Cerebellar nuclear complex (tissue), 1 donor: ENCODE measurements around the gene NEU4.
"Not testable (repeated sequence)": the region's sequence is repeated elsewhere in the genome, so short reads cannot be mapped to it uniquely, and the experiment has no call there.

Experiments used
- DNase-seq, 2 experiments: peaks; one replicate each; lab custom pipeline; 2025; lab: John Stamatoyannopoulos, UW

The NEU4 gene

GRCh38 chr2:241808721-241809382, at the start of gene NEU4:
Gene NEU4 (plus strand): TSS chr2:241809193. CDS start chr2:241814485, 5,292 bp downstream.
- DNase-seq, result no peak

GRCh38 chr2:241759893-241760292, 49.1 kb upstream of the NEU4 start:
- not testable (repeated sequence) for DNase-seq

- DNase-seq, result no peak
These were observed 48.7 kb upstream of the NEU4 start for GRCh38 chr2:241760301-241760771.

- DNase-seq, result no peak
These were observed 46.6 kb upstream of the NEU4 start for GRCh38 chr2:241762321-241762932.

GRCh38 chr2:241762933-241763369, 46.0 kb upstream of the NEU4 start:
- DNase-seq, result no peak

- no peak for DNase-seq
These were observed 45.3 kb upstream of the NEU4 start for GRCh38 chr2:241763551-241764274.

- no peak for DNase-seq
These were observed 44.4 kb upstream of the NEU4 start for GRCh38 chr2:241764275-241765241.

GRCh38 chr2:241767464-241768250, 41.3 kb upstream of the NEU4 start:
- DNase-seq, result no peak

GRCh38 chr2:241768251-241768711, 40.7 kb upstream of the NEU4 start:
- DNase-seq, result no peak

- DNase-seq, result no peak
These were observed 40.1 kb upstream of the NEU4 start for GRCh38 chr2:241768850-241769249.

- DNase-seq, result no peak
These were observed 39.2 kb upstream of the NEU4 start for GRCh38 chr2:241769819-241770184.

- DNase-seq, result no peak
These were observed 38.6 kb upstream of the NEU4 start for GRCh38 chr2:241770185-241770935.

- no peak for DNase-seq
These were observed 38.1 kb upstream of the NEU4 start for GRCh38 chr2:241770936-241771285.

GRCh38 chr2:241771286-241772062, 37.5 kb upstream of the NEU4 start:
- no peak for DNase-seq

GRCh38 chr2:241772063-241772499, 36.9 kb upstream of the NEU4 start:
- no peak for DNase-seq

GRCh38 chr2:241773511-241774418, 35.2 kb upstream of the NEU4 start:
- no peak for DNase-seq

GRCh38 chr2:241774419-241775222, 34.4 kb upstream of the NEU4 start:
- DNase-seq, result no peak
